Measurements from ENCODE around the gene SPSB1.

The SPSB1 gene

DNA sequence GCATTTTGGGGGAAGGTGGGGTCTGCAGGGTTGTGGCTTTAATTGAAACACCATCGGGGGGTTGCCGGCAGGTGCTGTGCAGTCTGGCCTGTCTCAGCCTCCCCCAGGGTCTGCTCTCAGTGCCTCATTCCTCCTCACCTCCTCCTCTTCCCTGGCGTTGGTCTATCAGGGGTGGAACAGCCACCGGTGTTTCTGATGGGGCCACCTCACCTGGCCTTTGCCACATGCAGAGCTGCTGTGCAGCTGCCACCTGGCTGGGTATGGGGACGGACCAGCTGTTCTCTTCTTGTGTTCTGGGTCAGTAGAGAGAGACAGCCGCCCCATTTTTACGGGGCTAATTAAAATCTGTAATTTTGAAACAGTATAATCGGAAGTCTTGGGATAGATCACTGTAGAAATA lies 53.9 kb downstream of the SPSB1 start:
- no peak for DNase-seq

DNA sequence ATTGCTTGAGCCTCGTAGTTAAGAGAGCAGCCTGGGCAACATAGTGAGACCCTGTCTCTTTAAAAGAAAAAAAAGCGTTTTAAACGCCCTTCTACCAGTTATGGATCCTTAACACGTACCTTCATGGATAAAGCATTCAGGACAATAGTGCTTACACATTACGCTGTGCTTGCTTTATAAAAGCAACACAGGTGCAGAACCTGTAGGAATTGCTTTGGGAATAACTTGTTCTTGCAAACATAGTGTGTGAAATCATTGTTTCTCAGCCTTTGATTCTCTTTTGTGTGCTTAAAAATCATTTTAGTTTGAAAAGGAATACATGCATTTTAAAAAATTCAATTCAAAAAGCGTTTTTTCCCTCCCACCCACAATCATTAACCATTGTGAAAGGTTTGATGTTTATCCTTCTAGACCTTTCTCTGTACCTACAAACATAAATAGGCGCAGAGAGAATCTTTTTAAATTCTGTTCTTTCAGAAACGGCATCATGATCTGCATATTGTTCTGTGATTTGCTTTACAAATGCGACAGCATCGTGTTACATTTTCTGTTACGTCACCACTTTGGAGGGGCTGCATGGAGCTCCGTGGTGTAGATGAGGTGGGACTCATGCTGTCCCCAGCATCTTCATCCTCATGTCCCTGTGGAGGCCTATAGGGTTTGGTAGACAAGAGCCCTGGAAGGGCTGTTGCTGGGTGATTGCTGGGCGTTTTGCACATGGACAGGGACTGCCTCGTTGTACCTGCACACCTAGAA lies 54.6 kb downstream of the SPSB1 start:
- DNase-seq = no peak

DNA sequence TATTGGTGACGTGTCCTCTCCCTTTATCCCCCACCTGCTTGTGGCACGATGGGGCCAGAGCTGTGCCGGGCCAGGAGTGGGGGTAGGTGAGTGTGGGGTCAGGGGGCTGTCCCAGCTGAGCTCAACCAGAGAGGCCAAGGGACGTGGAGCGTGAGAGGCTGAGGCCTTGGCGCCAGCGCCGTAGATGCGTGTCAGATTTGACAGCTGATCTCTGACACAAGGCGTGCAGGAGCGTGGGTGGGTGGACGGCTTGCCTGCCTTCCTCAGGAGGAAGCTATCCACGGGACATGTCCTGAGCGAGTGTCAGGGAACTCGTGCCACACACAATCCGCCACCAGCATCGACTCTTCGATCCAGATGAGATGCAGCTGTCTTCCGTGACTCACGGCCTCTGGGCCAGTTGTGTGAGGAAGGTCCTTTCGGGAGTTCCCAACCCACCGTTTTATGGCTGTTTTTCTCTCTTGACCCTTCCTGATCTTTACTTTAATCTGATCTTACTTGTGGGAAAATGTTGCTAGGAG lies 56.7 kb downstream of the SPSB1 start:
- DNase-seq = no peak

DNA sequence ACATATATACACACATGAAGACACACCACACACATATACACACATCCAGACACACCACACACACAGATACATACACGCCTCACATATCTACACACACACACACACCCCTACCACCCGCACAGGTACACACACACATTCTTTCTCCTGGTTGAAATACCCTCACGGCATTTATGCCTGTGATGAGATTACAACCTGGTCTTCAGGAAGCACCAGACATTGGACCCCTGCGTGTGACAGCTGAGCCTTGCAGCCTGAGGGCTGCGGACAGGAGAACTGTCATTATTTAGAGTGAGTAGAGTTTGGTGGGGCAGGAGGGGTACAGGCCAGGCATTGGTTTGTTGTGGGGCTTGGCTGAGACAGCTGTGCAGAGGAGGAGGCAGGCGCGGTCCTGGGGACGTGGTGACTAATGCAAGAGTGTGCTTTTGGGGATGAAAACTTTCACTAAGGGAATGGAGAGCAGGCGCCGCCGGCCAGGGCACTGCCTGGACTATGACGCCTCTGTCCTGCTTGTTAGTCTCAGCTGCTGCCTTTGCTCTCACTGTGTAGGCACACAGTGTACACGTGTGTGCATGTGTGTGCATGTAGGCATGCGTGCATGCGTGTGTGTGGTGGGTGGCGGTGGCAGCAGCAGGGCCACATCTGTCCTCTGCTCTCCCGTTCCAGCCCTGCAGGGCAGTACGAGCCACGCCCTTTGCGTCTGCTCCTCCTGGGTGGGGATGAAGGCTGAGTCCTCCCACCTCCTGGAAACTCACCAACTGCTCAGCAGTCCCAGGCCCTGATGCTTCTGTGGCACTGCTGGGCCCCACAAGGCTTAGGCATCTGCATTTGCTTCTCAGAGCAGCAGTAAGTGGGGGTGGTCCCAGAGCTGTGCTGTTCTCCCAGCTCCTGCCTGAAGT lies 57.6 kb downstream of the SPSB1 start:
- no peak for DNase-seq

DNA sequence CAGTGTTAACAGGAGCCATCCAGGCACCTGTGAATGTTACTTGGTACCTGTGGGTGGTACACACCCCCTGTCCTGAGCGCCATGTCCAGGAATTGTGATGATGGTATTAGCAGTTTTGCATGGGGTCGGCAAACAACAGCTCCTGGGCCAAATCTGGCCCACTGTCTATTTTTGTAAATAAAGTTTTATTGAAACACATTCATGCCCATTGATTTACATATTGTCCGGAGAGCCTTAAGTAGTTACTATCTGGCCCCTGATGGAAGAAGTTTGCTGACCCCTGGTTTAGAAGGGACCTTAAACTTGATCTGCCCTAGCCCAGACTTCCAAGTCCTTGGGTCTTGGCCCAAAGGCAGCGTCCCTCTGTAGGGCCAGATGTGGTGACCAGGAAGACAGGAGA lies 58.3 kb downstream of the SPSB1 start:
- DNase-seq = no peak

DNA sequence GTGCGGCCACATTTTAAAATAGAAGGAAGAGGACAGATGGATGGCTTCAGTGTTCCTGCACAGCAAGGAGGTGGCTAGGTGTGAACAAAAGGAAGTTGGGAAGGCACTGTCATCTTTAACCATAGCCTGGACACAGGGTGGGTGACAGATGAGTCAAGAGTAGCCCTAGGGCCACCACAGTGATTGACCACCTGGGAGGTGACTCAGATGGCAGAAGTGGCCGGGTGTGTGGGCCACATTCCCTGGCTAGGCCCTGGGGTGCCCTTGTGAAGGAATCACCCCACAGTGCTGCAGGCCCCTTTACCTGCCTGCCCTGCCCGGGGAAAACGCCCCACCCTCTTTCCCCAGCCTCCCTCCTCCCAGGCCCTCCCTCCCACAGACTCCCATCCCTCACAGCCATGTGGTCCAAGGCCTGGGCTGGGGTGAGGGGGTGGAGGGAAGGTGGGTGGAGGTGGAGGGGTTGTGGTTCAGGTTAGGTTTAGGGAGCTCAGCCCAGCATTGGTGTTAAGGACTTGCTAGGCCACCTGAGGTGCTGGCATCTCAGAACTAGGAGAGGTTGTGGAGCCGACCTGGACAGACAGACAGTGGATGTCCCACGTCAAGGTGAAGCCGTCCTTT lies 59.1 kb downstream of the SPSB1 start:
- no peak for DNase-seq

DNA sequence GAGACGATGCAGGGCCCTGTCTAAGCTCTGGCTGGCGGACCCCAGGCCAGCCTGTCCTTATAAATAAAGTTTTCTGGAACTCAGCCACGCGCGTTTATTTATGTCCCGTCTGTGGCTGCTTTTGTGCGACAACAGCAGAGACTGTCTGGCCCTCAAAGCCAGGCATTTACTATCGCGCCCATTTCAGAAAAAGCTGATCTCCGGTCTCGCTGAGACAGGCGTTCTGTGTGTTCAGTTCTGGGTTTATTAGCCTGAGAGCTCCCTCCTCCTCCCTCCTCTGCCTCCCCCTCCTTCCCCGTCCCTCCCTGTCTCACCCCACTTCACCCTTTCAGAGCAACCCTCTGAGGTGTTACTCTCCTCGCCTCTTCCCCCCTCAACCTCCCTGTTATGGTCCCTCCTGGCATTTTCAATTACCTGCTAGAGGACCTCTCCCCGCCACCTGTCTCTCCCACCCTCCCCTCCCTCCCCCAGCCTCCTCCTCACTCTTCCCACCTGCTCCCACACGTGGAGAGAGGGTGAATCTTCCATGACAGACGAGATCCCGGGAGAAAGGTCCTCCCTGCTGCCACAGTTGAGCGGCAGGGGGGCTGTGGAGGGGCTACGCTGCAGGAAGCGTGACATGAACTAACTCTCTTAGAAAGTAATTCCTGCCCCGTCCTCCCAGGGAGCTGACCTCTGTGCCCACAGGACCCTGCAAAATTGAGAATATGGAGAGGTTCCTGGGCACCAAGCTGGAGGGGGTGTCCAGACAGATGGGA lies 59.9 kb downstream of the SPSB1 start:
- no peak for DNase-seq

DNA sequence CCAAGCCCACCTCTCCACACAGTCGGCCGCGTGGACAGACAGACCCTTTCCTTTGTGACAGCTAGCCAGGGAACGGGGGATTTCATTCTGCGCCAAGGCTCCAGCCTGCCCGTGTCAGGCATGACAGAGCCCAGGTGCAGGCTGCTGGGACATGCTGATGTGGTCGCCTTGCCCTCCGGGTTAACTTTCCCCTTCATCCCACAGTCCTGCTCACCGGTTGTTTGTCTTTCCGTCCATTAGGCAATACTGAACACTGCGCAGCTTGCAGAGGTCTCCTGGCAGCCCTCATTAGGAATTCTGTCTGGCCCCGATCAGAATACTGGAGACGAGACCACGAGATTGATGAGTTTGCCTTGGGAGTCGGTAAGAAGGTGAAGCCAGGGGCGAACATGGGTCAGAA lies 62.8 kb downstream of the SPSB1 start:
- no peak for DNase-seq

DNA sequence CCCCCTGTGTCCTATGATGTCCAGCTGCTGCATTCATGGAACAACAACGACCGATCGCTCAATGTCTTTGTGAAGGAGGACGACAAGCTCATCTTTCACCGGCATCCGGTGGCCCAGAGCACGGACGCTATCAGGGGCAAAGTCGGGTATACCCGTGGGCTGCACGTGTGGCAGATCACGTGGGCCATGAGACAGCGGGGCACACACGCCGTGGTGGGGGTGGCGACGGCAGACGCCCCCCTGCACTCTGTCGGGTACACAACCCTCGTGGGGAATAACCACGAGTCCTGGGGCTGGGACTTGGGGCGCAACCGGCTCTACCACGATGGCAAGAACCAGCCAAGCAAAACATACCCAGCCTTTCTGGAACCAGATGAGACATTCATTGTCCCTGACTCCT lies 63.3 kb downstream of the SPSB1 start:
- no peak for DNase-seq

DNA sequence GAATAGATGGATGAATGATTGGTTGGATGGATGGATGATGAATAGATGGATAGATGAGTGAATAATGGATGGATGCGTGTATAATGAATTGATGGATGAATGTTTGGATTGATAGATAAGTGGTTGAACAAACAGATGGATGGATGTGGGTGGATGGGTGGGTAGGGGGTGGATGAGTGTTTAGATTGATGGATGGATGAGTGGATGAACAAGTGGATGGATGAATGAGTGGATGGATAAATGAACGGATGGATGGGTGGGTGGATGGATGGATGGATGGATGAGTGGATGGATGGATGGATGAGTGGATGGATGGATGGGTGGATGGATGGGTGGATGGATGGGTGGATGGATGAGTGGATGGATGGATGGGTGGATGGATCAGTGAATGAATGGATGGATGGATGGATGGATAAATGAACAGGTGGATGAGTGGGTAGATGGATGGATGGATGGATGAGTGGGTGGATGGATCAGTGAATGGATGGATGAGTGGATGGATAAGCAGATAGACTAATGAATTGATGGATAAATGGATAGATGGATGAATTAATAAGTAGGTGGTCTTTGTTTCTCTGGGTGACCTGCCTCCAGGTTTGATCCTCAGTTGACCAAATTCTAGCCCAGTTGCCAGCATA lies 64.3 kb downstream of the SPSB1 start:
- DNase-seq = no peak

DNA sequence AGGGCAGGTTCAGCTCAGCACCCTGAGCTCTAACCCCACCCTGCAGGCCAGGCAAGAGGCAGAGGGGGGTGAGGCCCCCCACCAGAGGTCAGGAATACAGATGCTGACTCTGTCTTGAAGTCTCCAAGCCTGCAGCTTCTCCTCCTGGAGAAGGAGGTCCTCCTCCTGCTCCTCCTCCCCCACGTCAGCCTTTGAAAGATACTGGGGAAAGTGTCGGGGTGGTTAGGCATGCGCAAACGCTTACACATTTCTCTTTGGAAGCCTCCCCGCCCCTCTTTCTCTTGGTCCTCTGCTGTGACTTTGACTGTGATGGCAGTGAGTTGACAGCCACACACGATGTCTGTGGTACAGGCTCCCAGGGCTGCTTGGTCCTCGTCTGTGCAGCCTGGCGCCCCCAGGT lies 65.3 kb downstream of the SPSB1 start:
- no peak for DNase-seq

DNA sequence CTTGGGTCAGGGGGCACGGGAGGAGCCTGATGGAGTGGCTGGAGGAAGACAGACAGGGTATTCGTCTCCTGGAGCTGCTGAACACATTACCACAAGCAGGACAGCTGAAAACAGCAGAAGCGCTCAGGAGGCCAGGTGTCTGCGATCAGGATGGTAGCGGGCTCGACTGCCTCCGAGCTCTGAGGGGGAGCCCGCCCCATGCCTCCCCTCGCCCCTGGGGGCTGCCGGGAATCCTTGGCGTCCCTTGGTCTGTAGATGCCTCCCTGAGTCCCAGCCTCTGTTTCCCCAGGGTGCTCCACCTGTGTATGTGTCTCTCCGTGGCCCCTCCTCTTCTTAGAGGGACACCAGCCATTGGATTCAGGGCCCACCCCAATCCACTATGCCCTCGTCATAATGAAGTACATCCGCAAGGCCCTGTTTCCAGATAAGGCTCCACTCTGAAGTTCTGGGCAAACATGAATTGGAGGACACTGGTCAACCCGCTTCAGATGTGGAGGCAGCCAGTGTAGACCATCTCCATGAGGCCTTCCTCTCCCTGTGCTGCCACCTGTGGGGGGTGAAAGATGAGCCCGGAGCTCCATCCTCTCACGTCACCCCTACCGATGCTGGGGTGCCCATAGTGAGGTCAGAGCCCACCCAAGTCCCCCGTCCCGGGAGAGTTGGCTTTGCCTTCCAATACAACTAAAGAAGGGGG lies 67.8 kb downstream of the SPSB1 start:
- no peak for DNase-seq

DNA sequence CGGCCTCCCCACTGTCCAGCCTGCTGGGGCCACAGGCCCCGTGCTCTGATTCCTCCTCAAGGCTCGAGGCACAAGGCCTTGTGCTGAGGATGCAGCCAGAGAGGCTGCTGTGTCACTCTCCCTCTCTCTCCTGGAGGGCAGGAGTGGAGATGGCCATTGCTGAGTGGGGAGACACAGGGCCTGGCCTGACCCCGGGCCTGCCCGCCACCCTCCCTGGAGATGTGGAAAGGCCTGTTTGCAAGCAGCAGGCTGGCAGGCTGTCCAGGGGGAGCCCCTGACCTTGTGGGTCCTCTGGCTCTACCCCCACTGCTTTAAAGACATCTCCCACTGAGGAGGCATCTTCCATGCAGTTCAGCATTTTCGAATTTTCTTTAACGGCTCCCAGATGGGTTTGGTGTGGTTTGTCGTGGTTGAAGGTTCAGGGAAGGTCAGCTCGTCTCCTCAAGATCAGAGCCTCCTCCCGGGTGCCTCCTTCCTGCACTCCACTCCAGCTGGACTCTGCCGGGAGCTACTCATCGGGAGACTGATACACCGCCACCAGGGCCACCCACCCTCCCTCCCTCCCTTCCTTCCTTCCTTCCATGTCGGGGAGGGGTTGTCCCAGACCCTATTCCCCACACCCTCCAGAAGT lies 69.1 kb downstream of the SPSB1 start:
- no peak for DNase-seq

DNA sequence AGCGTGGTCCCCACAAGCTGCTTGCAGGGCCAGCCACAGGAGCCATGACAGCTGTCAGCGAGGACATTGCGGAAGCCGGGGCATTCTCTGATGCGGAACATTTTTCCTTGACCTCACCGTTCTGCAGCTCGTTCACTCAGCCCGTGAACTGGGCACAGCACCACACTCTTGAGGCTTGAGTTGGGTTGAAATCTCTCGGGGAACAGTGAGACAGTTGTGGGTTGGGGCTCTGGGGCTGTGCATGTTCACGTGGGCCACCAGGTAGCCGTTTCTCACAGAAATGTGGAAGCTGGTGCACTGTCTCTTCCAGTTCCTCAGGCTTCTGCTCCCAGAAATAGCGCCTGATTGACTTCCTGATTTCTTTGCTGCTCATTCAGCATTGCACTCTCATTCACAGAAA lies 69.8 kb downstream of the SPSB1 start:
- no peak for DNase-seq

DNA sequence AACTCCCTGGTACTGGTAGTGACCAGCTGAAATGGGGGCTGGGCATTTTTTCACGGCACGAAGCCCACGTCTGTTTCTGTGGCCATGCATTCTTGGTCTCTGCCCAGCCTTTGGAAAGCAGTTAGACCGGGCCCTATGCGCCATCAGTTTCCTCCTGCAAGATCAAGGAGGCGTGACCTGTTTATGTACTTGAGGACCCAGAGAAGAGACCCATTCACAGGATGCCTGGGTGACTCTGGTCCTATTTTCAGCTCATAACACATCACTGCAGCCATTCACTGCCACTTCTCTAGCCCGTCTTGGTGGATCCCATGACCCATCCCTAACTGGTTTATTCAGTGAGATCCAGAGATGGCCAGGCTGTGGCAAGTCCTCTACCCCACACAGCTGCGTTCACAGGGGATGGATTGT lies 70.4 kb downstream of the SPSB1 start:
- no peak for DNase-seq

DNA sequence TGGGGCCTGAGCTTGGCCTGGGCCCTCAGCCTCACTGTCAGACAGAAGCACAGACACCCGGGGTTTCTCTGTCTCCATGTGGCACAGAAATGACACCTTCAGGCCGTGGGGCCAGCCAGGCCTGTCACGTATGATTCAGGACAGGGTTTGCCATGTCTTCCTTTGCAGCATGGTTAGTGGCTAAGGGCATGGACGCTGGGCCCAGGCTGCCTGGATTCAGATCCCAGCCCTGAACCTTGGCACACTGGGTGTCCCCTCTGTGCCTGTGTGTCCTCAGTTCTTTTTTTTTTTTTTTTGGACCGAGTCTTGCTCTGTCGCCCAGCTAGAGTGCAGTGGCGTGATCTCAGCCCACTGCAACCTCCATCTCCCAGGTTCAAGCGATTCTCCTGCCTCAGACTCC lies 73.6 kb downstream of the SPSB1 start:
- no peak for DNase-seq

DNA sequence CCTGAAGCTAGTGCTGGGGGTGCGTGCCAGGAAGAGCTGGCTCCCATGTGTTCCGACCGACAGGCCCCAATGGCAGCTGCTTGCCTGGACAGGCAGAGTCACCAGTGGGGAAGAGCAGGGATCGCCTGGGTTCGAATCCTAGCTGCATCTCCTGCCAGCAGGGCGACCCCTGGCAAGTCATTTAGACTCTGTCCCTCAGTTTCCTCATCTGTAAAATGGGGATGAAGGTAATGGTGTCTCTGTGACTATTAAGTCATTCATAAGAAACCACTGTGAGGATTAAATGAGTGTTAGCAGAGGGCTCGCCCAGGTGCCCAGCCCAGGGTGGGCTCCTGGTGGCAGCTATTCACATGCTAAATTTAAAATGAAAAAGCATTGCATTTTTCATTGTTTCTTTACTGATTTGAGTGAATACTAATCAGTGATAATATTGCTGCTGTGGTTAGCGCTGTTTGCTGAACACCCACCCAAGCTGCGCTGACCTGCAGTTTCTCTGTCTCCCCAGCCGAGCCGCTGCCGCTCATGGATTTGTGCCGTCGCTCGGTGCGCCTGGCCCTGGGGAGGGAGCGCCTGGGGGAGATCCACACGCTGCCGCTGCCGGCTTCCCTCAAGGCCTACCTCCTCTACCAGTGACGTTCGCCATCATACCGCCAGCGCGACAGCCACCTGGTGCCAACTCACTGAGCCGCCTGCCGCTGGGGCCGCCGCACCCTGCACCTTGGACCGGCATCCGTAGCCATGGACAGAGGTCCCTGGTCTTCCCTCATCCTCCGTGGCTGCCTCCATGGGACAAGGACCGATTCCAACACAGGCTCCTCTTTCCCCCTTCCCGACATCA lies 74.5 kb downstream of the SPSB1 start:
- DNase-seq = no peak

DNA sequence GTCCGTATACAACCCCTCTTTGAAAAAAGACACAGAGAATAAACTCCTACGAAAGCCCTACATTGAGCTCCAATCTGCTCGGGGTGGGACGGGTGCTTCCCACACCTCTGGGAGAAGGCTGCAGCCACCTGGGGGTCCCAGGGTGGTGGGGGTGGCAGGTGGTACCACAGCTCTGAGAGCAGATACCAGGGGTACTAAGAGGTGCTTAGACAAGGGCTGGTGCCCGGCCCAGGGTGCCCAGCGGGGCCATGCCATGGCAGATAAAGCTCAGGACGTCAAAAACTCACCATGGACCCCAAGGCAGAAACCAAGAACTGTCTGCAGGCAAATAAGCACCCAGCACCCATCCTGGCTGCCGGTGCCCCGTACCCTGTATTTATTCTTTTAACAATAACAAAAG lies 75.1 kb downstream of the SPSB1 start:
- DNase-seq = no peak

DNA sequence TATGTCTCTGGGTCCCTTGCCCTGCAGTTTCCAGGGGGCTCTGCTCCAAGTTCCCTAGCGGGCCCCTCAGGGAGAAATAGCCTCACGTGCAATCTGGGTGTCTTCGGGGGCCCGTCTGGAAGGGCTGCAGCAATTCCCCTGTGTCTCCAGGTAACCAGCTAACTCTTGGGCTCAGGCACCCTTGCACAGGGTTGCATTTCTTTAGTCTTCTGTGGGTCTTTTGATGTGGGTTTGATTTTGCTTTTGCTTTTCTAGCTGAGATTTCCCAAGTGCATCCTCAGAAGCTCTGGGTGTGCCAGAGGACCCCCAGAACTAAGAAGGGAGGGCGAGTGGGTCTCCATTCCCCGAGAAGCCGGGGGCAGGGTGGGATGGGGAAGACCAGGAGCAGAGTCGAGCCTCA lies 75.7 kb downstream of the SPSB1 start:
- DNase-seq = no peak
